Measurements from ENCODE around the gene SUPT4H1. TPM values are rescaled to one million over a fixed set of nuclear protein-coding genes. Genes with fewer than 3 reads are reported as not detected.

Gene SUPT4H1
- total RNA-seq, 2 donors from 2014 or later: 41.3 to 50.6 TPM

DNA sequence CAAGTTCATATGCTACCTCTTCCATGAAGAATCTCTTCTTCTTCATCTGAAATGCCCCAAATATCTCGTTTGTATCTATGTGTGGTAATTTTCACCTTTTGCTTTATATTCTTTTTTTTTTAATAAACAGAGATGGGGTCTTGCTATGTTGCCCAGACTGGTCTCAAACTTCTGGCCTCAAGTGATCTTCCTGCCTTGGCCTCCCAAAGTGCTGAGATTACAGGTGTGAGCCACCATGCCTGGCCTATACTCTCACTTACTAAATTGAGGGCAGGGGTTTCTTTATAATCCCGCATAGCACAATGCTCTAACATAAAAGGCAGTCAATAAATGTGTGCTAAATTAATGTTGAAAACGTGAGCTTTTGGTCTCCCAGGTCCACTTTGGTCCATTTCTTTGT lies 34.7 kb upstream of the SUPT4H1 start:
- H3K27ac Mint-ChIP-seq: no peak overlapping the region
- ATAC-seq: no peak
- no peaks in the 10 kb centered on the region for H3K9me3 ChIP-seq (ENCODE audit: control insufficient read depth, low read length, poor library complexity, severe bottlenecking)
- peaks cover 2% of the 10 kb centered on the region for H3K27me3 Mint-ChIP-seq
- no peak overlapping the region for H3K4me3 Mint-ChIP-seq
- H3K4me1 Mint-ChIP-seq: peaks cover 23% of the 10 kb centered on the region
- no peak for DNase-seq
- H3K36me3 Mint-ChIP-seq (ENCODE audit: low read depth): peaks cover 2% of the 10 kb centered on the region

DNA sequence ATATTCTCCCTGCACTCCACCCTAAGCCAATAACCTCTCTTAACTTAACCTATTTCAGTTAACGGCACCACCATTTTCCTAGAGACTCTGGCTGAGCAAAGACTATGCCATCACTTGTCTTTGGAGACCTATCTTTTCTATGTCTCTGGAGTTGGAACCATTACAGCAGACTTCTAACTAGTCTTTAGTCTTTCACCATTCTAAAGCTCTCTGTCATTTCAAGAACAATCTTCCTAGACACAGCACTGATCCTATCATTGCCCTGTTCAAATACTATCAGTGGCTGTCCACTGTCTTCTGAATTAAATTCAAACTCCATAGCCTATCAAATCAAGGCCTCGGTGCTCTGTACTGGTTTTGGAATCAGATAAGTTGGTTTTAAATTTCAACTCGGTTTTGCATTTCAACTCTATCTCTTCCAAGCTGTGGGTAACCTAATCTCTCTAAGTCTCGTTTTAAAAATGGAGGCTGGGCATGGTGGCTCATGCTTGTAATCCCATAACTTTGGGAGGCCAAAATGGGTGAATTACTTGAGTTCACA lies 33.4 kb upstream of the SUPT4H1 start:
- no peak overlapping the region for H3K27ac Mint-ChIP-seq

DNA sequence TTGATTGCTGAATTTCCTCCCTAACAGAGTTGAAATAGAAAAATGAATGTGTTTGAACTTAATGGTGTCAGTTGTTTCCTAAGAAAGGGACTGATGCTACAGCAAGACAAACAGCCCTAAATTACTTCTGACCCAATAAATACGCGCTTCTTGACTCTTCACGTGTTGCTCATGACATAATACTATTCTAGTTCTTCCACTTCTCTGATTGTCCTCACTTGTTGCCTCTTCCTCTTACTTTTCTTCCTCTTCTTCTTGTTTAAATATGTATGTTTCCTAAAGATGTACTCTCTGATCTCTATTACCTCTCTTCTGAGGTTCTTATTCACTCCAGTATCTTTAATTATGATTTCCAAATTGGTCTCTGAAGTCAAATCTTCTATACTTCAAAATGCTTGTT lies 32.9 kb upstream of the SUPT4H1 start:
- DNase-seq (no peak), ATAC-seq (no peak)
- no peak overlapping the region for H3K4me3 Mint-ChIP-seq
- peaks cover 28% of the 10 kb centered on the region for H3K4me1 Mint-ChIP-seq
- H3K9me3 ChIP-seq (ENCODE audit: control insufficient read depth, low read length, poor library complexity, severe bottlenecking): no peaks in the 10 kb centered on the region
- no peaks in the 10 kb centered on the region for H3K27me3 Mint-ChIP-seq
- H3K36me3 Mint-ChIP-seq (ENCODE audit: low read depth): peaks cover 2% of the 10 kb centered on the region
- H3K27ac Mint-ChIP-seq: no peak overlapping the region

More for the DNA sequence above, 33.4 kb upstream of the SUPT4H1 start:
- peaks cover 28% of the 10 kb centered on the region for H3K4me1 Mint-ChIP-seq
- peaks cover 2% of the 10 kb centered on the region for H3K36me3 Mint-ChIP-seq (ENCODE audit: low read depth)
- H3K4me3 Mint-ChIP-seq: no peak overlapping the region
- no peak for DNase-seq
- H3K9me3 ChIP-seq (ENCODE audit: control insufficient read depth, low read length, poor library complexity, severe bottlenecking): no peaks in the 10 kb centered on the region
- no peaks in the 10 kb centered on the region for H3K27me3 Mint-ChIP-seq
- no peak for ATAC-seq

GRCh38 chr17:58383892-58384462 lies 32.0 kb upstream of the SUPT4H1 start:
- Mint-ChIP-seq H3K4me1 (peaks cover 35% of the 10 kb centered on the region), H3K27me3 (no peaks in the 10 kb centered on the region), H3K36me3 (ENCODE audit: low read depth) (peaks cover 2% of the 10 kb centered on the region), H3K27ac (no peak overlapping the region), H3K4me3 (no peak overlapping the region)
- DNase-seq: no peak
- H3K9me3 ChIP-seq (ENCODE audit: control insufficient read depth, low read length, poor library complexity, severe bottlenecking): no peaks in the 10 kb centered on the region
- ATAC-seq: no peak

GRCh38 chr17:58382872-58383242 lies 30.9 kb upstream of the SUPT4H1 start:
- H3K27me3 Mint-ChIP-seq: no peaks in the 10 kb centered on the region
- no peak for DNase-seq
- no peaks in the 10 kb centered on the region for H3K9me3 ChIP-seq (ENCODE audit: control insufficient read depth, low read length, poor library complexity, severe bottlenecking)
- H3K27ac Mint-ChIP-seq: peak overlapping the region; percentile 92
- H3K4me3 Mint-ChIP-seq: no peak overlapping the region
- peaks cover 34% of the 10 kb centered on the region for H3K4me1 Mint-ChIP-seq
- H3K36me3 Mint-ChIP-seq (ENCODE audit: low read depth): peaks cover 2% of the 10 kb centered on the region
- no peak for ATAC-seq

DNA sequence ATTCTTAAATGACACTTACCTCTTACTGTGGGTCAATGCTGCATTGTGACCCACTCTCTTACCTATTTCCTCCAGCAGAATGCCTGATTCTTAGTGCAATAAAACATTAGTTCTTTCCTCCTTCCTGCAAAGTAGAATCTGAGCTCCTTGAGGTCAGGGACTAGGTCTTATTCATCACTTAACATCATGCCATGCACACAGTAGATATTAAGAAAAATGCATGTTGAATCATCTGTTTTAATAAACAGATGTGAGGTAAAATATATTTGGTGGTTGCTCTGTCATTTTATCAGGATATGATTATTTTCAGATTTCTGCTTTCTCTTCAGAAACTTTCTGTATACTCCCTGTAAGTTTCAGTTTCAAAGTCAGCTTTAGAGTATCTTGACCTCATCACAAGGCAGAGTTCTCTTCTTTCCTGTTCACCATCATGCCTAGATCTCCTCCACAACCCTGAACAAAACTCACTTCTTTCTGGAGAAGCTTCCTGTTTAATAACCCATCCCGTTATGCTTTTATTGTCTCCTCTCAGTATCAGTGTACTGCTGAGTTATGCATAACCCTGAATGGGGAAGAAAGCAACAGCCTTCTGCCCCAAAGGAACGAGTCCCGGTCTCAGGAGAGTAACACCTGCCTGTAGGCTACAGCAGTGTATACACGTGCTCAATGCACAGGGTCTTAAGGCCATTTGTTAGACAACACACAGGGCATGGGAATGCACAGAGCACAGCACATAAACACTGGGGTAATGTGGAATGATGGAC lies 30.3 kb upstream of the SUPT4H1 start:
- Mint-ChIP-seq H3K4me3 (peak overlapping the region; percentile 41), H3K27ac (peak overlapping the region; percentile 92), H3K36me3 (ENCODE audit: low read depth) (peaks cover 2% of the 10 kb centered on the region), H3K4me1 (peaks cover 35% of the 10 kb centered on the region), H3K27me3 (no peaks in the 10 kb centered on the region)
- H3K9me3 ChIP-seq (ENCODE audit: control insufficient read depth, low read length, poor library complexity, severe bottlenecking): no peaks in the 10 kb centered on the region
- no peak for DNase-seq
- ATAC-seq: peak; percentile 51

DNA sequence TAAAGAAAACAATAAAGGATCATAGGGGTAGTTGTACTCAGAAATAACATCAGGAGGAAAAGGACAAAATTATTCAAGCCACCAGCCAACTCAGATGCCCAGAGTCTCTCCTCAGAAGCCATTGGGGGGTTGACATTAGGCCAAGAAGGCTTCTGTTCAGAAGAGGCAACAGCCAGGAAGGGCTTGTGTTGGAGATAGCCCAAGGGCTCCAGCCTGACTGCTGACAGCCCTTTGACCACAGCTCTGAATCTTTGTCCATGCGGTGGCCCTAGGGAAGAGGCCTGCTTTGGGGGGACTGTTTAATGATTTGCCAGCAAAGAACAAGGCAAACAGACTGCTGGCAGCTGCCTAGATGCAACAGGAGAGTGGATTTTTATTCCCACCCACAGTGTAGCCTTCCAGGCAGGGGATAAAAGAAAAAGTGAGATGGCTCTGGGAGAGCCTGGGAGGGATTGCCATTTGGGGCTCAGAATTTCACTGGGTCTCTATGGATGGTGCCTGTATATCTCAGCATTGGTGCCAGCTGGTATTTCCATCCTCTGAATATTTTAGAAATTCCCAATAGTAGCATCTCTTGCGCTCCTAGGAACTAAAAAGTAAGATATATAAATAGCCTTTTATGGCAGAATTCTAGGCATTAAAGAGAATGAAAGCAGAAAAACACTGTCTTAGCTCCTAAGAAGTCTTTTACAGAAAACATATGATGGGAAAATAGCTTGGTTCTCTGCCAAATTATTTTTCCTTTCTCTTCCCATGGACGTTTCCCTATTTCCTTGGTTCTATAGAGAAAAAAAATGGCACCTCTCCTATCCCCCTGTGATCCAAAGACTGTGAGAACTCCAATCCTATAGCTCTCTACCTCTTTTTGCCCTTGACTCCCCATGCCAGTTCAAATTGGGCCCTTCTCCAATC lies 29.4 kb upstream of the SUPT4H1 start:
- no peaks in the 10 kb centered on the region for H3K27me3 Mint-ChIP-seq
- DNase-seq (no peak), ATAC-seq (no peak)
- peak overlapping the region; percentile 41 for H3K4me3 Mint-ChIP-seq
- H3K36me3 Mint-ChIP-seq (ENCODE audit: low read depth): peaks cover 2% of the 10 kb centered on the region
- H3K9me3 ChIP-seq (ENCODE audit: control insufficient read depth, low read length, poor library complexity, severe bottlenecking): no peaks in the 10 kb centered on the region
- H3K27ac Mint-ChIP-seq: peak overlapping the region; percentile 92
- H3K4me1 Mint-ChIP-seq: peaks cover 37% of the 10 kb centered on the region

DNA sequence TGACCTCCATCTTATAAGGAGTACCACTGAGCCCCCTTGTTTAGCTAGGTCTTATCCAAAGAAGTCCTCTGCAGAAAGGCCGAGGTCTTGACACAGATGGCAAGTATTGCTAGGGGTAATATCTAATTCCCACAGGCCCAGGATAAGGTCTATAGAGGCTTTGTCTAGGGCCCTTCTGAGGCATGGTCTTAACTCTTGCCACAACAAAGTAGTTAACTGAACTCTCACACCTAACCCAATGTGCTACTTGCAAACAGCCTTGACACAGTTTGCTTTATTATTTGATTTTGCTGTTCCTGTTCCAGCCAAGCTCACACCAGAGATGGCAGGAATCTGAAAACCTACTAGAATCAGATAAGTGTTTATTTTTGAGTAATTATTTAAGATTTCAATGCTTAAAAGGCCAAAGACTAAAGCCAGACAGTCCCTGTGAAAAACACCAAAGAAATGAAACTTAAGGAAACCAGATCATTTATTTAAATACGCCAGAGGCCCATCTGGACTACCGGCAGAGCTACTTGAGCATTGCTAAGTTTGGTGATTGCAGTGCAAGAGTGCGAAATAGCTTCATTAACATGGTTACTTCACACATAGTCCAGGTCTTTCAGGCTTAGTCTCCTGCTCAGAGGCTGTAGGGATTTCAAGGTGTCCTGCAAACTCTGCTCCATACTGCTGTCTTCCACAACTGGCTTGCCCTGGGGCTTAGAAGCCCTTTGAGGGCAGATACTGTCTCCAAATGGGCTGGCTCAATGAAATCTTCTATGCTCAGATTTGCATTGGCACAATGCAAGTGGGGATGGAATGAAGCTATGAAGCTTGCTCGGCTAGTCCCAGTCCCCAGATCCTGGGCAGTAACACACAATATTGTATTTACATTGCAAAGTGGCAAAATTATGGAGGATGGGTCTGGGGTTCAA lies 28.5 kb upstream of the SUPT4H1 start:
- Mint-ChIP-seq H3K27ac (no peak overlapping the region), H3K4me3 (no peak overlapping the region), H3K4me1 (peaks cover 37% of the 10 kb centered on the region), H3K27me3 (no peaks in the 10 kb centered on the region), H3K36me3 (ENCODE audit: low read depth) (peaks cover 2% of the 10 kb centered on the region)
- H3K9me3 ChIP-seq (ENCODE audit: control insufficient read depth, low read length, poor library complexity, severe bottlenecking): no peaks in the 10 kb centered on the region
- ATAC-seq (no peak), DNase-seq (no peak)

DNA sequence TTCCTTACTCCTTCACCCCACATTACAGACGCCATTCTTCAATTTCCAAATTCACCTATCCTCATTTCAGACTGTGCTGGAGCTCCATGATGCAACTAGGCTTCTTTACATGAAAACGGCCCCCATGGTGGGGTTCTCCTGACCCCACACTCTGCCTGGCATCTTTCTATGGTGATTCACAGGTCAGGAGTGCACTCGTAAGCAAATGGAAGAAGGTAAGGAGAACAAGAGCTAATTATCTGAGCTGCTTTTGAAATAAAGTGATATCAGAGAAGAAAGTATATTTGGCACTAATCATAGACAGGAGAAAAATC lies 27.5 kb upstream of the SUPT4H1 start:
- Mint-ChIP-seq H3K27ac (peak overlapping the region; percentile 54), H3K27me3 (no peaks in the 10 kb centered on the region), H3K4me1 (peaks cover 37% of the 10 kb centered on the region), H3K4me3 (peak overlapping the region; percentile 77), H3K36me3 (ENCODE audit: low read depth) (peaks cover 3% of the 10 kb centered on the region)
- no peaks in the 10 kb centered on the region for H3K9me3 ChIP-seq (ENCODE audit: control insufficient read depth, low read length, poor library complexity, severe bottlenecking)
- no peak for DNase-seq
- ATAC-seq: no peak

GRCh38 chr17:58378733-58379510 lies 26.9 kb upstream of the SUPT4H1 start:
- Mint-ChIP-seq H3K4me1 (peaks cover 36% of the 10 kb centered on the region), H3K4me3 (peak overlapping the region; percentile 77), H3K36me3 (ENCODE audit: low read depth) (peaks cover 3% of the 10 kb centered on the region), H3K27me3 (no peaks in the 10 kb centered on the region), H3K27ac (peak overlapping the region; percentile 54)
- H3K9me3 ChIP-seq (ENCODE audit: control insufficient read depth, low read length, poor library complexity, severe bottlenecking): no peaks in the 10 kb centered on the region
- ATAC-seq: peak; percentile 45
- DNase-seq: no peak

GRCh38 chr17:58377661-58378060 lies 25.7 kb upstream of the SUPT4H1 start:
- H3K9me3 ChIP-seq (ENCODE audit: control insufficient read depth, low read length, poor library complexity, severe bottlenecking): no peaks in the 10 kb centered on the region
- Mint-ChIP-seq H3K4me1 (peaks cover 36% of the 10 kb centered on the region), H3K36me3 (ENCODE audit: low read depth) (peaks cover 3% of the 10 kb centered on the region), H3K27me3 (no peaks in the 10 kb centered on the region), H3K27ac (no peak overlapping the region), H3K4me3 (no peak overlapping the region)
- DNase-seq (no peak), ATAC-seq (no peak)

- Mint-ChIP-seq H3K27me3 (no peaks in the 10 kb centered on the region), H3K4me1 (peaks cover 34% of the 10 kb centered on the region), H3K27ac (no peak overlapping the region)
These were observed 25.1 kb upstream of the SUPT4H1 start for GRCh38 chr17:58377093-58377601.

More at GRCh38 chr17:58377093-58377601, 25.1 kb upstream of the SUPT4H1 start:
- ATAC-seq: no peak
- Mint-ChIP-seq H3K4me3 (no peak overlapping the region), H3K36me3 (ENCODE audit: low read depth) (peaks cover 3% of the 10 kb centered on the region)
- H3K9me3 ChIP-seq (ENCODE audit: control insufficient read depth, low read length, poor library complexity, severe bottlenecking): no peaks in the 10 kb centered on the region
- DNase-seq: no peak
